ENCODE data around the gene PPP1R16B.

DNA sequence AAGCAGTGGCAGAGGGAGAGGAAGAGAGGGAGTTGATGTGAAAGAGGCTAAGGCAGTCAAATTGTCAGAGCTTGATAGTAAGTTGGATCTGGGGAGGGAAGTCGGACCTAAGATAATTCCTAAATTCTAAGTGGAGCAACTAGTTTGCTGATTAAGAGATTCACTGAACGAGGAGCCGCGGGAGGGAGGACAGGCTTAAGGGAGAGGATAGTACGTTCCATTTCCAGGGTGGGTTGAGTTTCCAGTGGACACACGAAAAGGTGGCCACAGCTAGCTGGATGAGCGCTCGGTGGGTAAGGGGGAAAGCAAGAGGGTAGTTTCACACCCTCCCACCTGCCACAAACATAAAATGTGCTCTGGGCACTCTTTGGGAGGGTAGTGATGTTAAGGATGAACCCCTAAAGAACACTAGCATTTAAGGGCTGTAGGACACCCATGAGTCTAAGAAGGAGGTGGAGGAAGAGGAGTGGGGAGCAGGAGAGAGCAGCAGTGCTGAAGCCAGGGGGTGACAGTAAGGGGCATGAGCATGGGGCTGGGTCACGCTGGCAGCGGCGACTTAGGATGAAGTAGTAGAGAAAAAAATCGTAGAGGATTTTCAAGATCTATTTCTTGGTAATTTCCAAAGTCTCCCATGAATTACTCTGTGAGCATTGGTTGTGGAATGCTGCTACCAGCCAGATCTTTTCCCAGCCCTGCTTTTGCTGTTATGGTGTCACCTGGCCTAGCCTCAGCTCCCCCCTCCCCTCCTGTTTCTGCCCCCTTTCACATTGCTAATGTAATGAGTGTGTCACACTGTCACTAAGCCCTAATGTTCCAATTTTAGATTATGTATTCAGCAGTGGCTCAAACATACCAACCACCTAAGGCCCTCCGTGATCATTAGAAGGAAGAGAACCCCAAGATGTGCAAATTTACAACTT lies 35.9 kb upstream of the PPP1R16B start:
- TF ChIP-seq CTCF (IDR thresholded peaks at IDR 0.05), result no peak
- no peak for TF ChIP-seq POLR2A (IDR thresholded peaks at IDR 0.05)

Data from ovary (tissue), 3 donors.